OCI-LY7 (cell line): ENCODE measurements around the gene FOXO3.

ENCODE experiments used
- EZH2phosphoT487 ChIP-seq: fragments of 200-600 bp; sonication (generic); IDR thresholded peaks from 2 replicates; pipeline ENCODE4 v1.6.1; 2018; ENCODE audit warnings: low read depth, borderline replicate concordance, mild to moderate bottlenecking, mixed run types, antibody characterized with exemption, low read length, moderate library complexity, mixed read lengths
- TF ChIP-seq, protein P1 (sequence below): fragments of 200-600 bp; sonication (generic); conservative IDR thresholded peaks from 2 replicates; pipeline ENCODE4 v1.5.1; 2014; ENCODE audit warnings: mild to moderate bottlenecking, antibody characterized with exemption, low read length, moderate library complexity, mixed read lengths

- TF ChIP-seq, protein P1, sequence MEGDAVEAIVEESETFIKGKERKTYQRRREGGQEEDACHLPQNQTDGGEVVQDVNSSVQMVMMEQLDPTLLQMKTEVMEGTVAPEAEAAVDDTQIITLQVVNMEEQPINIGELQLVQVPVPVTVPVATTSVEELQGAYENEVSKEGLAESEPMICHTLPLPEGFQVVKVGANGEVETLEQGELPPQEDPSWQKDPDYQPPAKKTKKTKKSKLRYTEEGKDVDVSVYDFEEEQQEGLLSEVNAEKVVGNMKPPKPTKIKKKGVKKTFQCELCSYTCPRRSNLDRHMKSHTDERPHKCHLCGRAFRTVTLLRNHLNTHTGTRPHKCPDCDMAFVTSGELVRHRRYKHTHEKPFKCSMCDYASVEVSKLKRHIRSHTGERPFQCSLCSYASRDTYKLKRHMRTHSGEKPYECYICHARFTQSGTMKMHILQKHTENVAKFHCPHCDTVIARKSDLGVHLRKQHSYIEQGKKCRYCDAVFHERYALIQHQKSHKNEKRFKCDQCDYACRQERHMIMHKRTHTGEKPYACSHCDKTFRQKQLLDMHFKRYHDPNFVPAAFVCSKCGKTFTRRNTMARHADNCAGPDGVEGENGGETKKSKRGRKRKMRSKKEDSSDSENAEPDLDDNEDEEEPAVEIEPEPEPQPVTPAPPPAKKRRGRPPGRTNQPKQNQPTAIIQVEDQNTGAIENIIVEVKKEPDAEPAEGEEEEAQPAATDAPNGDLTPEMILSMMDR: no peak
- TF ChIP-seq EZH2phosphoT487: no peak
Measured at GRCh38 chr6:108591040-108591816, 30.5 kb downstream of the FOXO3 start.
